Upper lobe of left lung (tissue), 4 donors: ENCODE results near the gene ZNF316.

Experiments used
- EP300 ChIP-seq, 4 donors: sonication (generic); formaldehyde crosslinking; IDR thresholded peaks; one replicate each; pipeline ENCODE4 v1.5.1; 2017; ENCODE audit warnings: antibody characterized with exemption in 4 of 4, control low read depth in 2 of 4
- POLR2AphosphoS5 ChIP-seq, 2 donors: sonication (generic); formaldehyde crosslinking; IDR thresholded peaks; one replicate each; pipeline ENCODE4 v1.5.1; 2017; ENCODE audit warnings: antibody characterized with exemption in 2 of 2
- TF ChIP-seq, protein P1 (sequence below), 6 experiments: fragments of 450-650 bp in 4 of 6; fragments of 200-600 bp in 2 of 6; sonication (generic) in 2 of 6; IDR thresholded peaks; one replicate each; pipeline ENCODE4 v1.5.1; 2016 to 2019; ENCODE audit warnings: antibody characterized with exemption in 6 of 6

DNA sequence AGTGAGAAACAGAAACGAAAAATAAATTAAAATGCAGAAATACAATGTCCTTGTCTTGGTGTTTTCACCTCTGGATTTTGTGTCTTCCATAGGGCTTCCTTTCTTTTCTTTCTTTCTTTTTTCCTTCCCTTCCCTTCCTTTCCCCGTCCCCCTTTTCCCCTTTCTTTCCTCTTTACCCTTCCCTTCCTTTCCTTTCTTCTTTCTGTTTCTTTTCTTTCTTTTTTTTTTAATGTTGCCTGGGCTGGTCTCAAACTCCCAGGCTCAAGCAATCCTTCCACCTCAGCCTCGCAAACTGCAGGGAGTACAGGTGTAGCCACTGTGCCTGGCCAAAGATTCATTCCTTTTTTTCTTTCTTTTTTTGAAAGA, 12.9 kb upstream of the ZNF316 start:
- TF ChIP-seq, protein P1, sequence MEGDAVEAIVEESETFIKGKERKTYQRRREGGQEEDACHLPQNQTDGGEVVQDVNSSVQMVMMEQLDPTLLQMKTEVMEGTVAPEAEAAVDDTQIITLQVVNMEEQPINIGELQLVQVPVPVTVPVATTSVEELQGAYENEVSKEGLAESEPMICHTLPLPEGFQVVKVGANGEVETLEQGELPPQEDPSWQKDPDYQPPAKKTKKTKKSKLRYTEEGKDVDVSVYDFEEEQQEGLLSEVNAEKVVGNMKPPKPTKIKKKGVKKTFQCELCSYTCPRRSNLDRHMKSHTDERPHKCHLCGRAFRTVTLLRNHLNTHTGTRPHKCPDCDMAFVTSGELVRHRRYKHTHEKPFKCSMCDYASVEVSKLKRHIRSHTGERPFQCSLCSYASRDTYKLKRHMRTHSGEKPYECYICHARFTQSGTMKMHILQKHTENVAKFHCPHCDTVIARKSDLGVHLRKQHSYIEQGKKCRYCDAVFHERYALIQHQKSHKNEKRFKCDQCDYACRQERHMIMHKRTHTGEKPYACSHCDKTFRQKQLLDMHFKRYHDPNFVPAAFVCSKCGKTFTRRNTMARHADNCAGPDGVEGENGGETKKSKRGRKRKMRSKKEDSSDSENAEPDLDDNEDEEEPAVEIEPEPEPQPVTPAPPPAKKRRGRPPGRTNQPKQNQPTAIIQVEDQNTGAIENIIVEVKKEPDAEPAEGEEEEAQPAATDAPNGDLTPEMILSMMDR (IDR thresholded peaks at IDR 0.05) = no peak
- no peak for TF ChIP-seq EP300 (IDR thresholded peaks at IDR 0.05)
- no peak for TF ChIP-seq POLR2AphosphoS5 (IDR thresholded peaks at IDR 0.05)
